Liver (tissue), 9 donors: ENCODE measurements around the gene CHAC2. TPM values are rescaled to one million over a fixed set of nuclear protein-coding genes. Genes with fewer than 3 reads are reported as not detected.

Experiments
- DNase-seq: peaks from one replicate; pipeline ENCODE4 v3.0.0-alpha.2; 2017; ENCODE audit warnings: low spot score
- H3K27ac ChIP-seq, 2 donors: one replicate each; pipeline ENCODE4 v1.7.0; 2013; ENCODE audit warnings: inconsistent platforms in 2 of 2, low read length in 2 of 2, control low read depth in 1 of 2, low read depth in 1 of 2, mild to moderate bottlenecking in 1 of 2
- H3K27me3 ChIP-seq, 4 donors: one replicate each; pipeline versions ENCODE4 v1.6.1 to v1.7.0; 2013; ENCODE audit warnings: low read length in 3 of 4, inconsistent platforms in 1 of 4, mild to moderate bottlenecking in 1 of 4, moderate library complexity in 1 of 4; ENCODE audit not compliant: control insufficient read depth in 4 of 4, insufficient read depth in 4 of 4
- H3K36me3 ChIP-seq, 4 donors: one replicate each; pipeline versions ENCODE4 v1.6.1 to v1.7.0; 2013; ENCODE audit warnings: low read length in 3 of 4, mild to moderate bottlenecking in 3 of 4, low read depth in 1 of 4, moderate library complexity in 1 of 4; ENCODE audit not compliant: control insufficient read depth in 4 of 4, insufficient read depth in 3 of 4
- H3K4me1 ChIP-seq, 4 donors: one replicate each; pipeline versions ENCODE4 v1.6.1 to v1.7.0; 2013; ENCODE audit warnings: low read length in 3 of 4, mild to moderate bottlenecking in 3 of 4, moderate library complexity in 1 of 4; ENCODE audit not compliant: control insufficient read depth in 4 of 4, insufficient read depth in 4 of 4
- H3K4me3 ChIP-seq, 3 donors: one replicate each; pipeline versions ENCODE4 v1.6.1 to v1.7.0; 2013; ENCODE audit warnings: low read length in 3 of 3, control low read depth in 1 of 3, low read depth in 1 of 3, mild to moderate bottlenecking in 1 of 3
- H3K9ac ChIP-seq, 2 donors: one replicate each; pipeline ENCODE4 v1.7.0; 2013; ENCODE audit warnings: low read length in 2 of 2, mild to moderate bottlenecking in 2 of 2, moderate library complexity in 2 of 2, control low read depth in 1 of 2, low read depth in 1 of 2
- H3K9me3 ChIP-seq, 4 donors: one replicate each; pipeline versions ENCODE4 v1.6.1 to v1.7.0; 2013; ENCODE audit warnings: low read length in 3 of 4; ENCODE audit not compliant: control insufficient read depth in 4 of 4
- ATF3 ChIP-seq: IDR thresholded peaks from 2 replicates; pipeline ENCODE4 v1.6.1; 2016; ENCODE audit warnings: antibody characterized with exemption
- CTCF ChIP-seq: fragments of 150-350 bp; IDR thresholded peaks from 2 replicates; pipeline ENCODE4 v1.5.1; 2017; ENCODE audit warnings: improper control_type of control experiment, low read depth, low read length; ENCODE audit not compliant: missing input control
- EGR1 ChIP-seq, 2 donors: IDR thresholded peaks; 2 replicates each; pipeline ENCODE4 v1.6.1; 2016 to 2018; ENCODE audit warnings: antibody characterized with exemption in 2 of 2, low read depth in 2 of 2
- FOXA1 ChIP-seq: IDR thresholded peaks from 2 replicates; pipeline ENCODE4 v1.6.1; 2016; ENCODE audit warnings: antibody characterized with exemption
- FOXA2 ChIP-seq: IDR thresholded peaks from 2 replicates; pipeline ENCODE4 v1.6.1; 2016; ENCODE audit warnings: antibody characterized with exemption
- GABPA ChIP-seq, 2 donors: IDR thresholded peaks in 1 of 2; conservative IDR thresholded peaks in 1 of 2; 2 replicates each; pipeline ENCODE4 v1.6.1; 2016; ENCODE audit warnings: antibody characterized with exemption in 2 of 2, mild to moderate bottlenecking in 1 of 2, moderate library complexity in 1 of 2
- HNF4A ChIP-seq, 2 donors: conservative IDR thresholded peaks; 2 replicates each; pipeline ENCODE4 v1.6.1; 2016; ENCODE audit warnings: antibody characterized with exemption in 2 of 2, mild to moderate bottlenecking in 2 of 2
- HNF4G ChIP-seq: IDR thresholded peaks from 2 replicates; pipeline ENCODE4 v1.6.1; 2016; ENCODE audit warnings: antibody characterized with exemption
- JUND ChIP-seq, 2 donors: IDR thresholded peaks; 2 replicates each; pipeline ENCODE4 v1.6.1; 2016; ENCODE audit warnings: antibody characterized with exemption in 2 of 2
- MAX ChIP-seq: IDR thresholded peaks from 2 replicates; pipeline ENCODE4 v1.6.1; 2016; ENCODE audit warnings: antibody characterized with exemption
- NR2F2 ChIP-seq: IDR thresholded peaks from 2 replicates; pipeline ENCODE4 v1.6.1; 2016; ENCODE audit warnings: antibody characterized with exemption
- RAD21 ChIP-seq, 2 donors: IDR thresholded peaks; 2 replicates each; pipeline ENCODE4 v1.6.1; 2016; ENCODE audit warnings: antibody characterized with exemption in 2 of 2, mild to moderate bottlenecking in 2 of 2
- RXRA ChIP-seq, 2 donors: IDR thresholded peaks; 2 replicates each; pipeline ENCODE4 v1.6.1; 2017 to 2018; ENCODE audit warnings: antibody characterized with exemption in 2 of 2, mild to moderate bottlenecking in 1 of 2
- SP1 ChIP-seq: IDR thresholded peaks from 2 replicates; pipeline ENCODE4 v1.6.1; 2018; ENCODE audit warnings: antibody characterized with exemption, mild to moderate bottlenecking
- TAF1 ChIP-seq: conservative IDR thresholded peaks from 2 replicates; pipeline ENCODE4 v1.6.1; 2016; ENCODE audit warnings: antibody characterized with exemption, mild to moderate bottlenecking
- YY1 ChIP-seq: IDR thresholded peaks from 2 replicates; pipeline ENCODE4 v1.6.1; 2016; ENCODE audit warnings: antibody characterized with exemption, mild to moderate bottlenecking
- WGBS: extraction: QIAGEN DNeasy Blood & Tissue Kit; methylation state at CpG from one replicate; pipeline ENCODE4 v1.1.7; 2013; 5-methylcytosine and 5-hydroxymethylcytosine counted together
- polyA plus RNA-seq, 2 donors: library from polyadenylated mRNA; stranded (reverse) in 1 of 2; unstranded in 1 of 2; fragments of 200-250 nt in 1 of 2; fragments of >200 nt in 1 of 2; fragmentation: Nextera tagmentation in 1 of 2; extraction: Ambion mirVana in 1 of 2; gene quantifications; one replicate each; pipeline versions ENCODE4 v1.2.1 to v1.2.3, GENCODE V29; 2013 to 2015
- total RNA-seq, 2 donors: library from RNA; depleted of rRNA; stranded (reverse); fragments of >200 nt; gene quantifications; one replicate each; pipeline ENCODE4 v1.2.3, GENCODE V29; 2014
- TF ChIP-seq, protein P1 (sequence below): IDR thresholded peaks from 2 replicates; pipeline ENCODE4 v1.6.1; 2016; ENCODE audit warnings: antibody characterized with exemption
- TF ChIP-seq, protein P2 (sequence below): IDR thresholded peaks from 2 replicates; pipeline ENCODE4 v1.6.1; 2016; ENCODE audit warnings: antibody characterized with exemption, mild to moderate bottlenecking
- donor health status: healthy.
- donor health status: healthy.
- donor health status: healthy.
- donor health status: healthy.
- donor health status: healthy.

CHAC2 gene
- total and polyA plus RNA-seq, 4 donors, result 2.6 to 7.0 (median 4.3) TPM

DNA sequence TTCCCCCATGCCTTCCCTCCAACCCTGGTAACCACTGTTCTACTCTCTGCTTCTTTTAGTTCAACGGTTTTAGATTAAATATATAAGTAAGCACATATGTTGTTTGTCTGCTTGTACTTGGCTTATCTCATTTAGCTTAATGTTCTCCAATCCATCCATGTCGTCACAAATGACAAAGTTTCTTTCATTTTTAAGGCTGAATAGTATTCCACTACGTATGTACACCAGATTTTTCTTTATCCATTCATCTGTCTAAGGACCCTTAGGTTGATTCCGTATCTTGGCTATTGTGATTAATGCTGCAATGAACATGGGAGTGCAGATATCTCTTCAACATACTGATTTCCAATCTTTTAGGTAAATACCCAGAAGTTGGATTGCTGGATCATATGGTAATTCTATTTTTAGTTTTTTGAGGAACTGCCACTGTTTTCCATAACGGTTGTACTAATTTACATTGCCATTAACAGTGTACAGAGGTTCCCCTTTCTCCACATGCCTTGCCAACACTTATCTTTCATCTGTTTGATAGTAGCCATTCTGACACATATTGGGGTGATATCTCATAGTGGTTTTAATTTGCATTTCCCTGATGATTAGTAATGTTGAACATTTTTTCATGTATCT is 11.0 kb downstream of the CHAC2 start (continued):
- TF ChIP-seq, protein P1, sequence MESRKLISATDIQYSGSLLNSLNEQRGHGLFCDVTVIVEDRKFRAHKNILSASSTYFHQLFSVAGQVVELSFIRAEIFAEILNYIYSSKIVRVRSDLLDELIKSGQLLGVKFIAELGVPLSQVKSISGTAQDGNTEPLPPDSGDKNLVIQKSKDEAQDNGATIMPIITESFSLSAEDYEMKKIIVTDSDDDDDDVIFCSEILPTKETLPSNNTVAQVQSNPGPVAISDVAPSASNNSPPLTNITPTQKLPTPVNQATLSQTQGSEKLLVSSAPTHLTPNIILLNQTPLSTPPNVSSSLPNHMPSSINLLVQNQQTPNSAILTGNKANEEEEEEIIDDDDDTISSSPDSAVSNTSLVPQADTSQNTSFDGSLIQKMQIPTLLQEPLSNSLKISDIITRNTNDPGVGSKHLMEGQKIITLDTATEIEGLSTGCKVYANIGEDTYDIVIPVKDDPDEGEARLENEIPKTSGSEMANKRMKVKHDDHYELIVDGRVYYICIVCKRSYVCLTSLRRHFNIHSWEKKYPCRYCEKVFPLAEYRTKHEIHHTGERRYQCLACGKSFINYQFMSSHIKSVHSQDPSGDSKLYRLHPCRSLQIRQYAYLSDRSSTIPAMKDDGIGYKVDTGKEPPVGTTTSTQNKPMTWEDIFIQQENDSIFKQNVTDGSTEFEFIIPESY, result no peak
- TF ChIP-seq CTCF (no peak), YY1 (no peak), TAF1 (no peak), SP1 (no peak), EGR1 (IDR thresholded peaks at IDR 0.05; ENCODE audit: low read depth in 2 of 2) (no peak)

DNA sequence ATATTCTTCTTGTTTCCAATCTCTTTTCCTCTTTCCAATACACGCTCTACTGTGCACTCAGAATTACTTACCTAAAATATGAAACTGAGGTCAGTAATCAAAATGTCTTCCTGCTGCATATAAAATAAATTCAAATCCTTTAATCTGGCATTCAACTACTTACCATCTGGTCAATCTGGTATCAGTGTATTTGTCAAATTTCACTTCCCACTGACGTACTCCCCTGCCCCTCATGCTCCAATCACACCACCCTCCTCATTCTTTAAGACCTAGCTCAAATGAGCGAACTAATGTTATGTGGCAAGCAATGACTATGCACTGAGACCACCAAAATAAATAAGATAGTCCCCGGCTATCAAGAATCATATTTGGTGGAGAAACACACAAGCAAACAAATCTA is 12.5 kb downstream of the CHAC2 start:
- Histone ChIP-seq H3K4me3 (no peak overlapping the region), H3K36me3 (no peaks in the 10 kb centered on the region), H3K27ac (no peak overlapping the region), H3K27me3 (no peaks in the 10 kb centered on the region), H3K9me3 (no peaks in the 10 kb centered on the region), H3K4me1 (peaks cover 3 to 7% (median 4%) of the 10 kb centered on the region in 4 donors), H3K9ac (no peak overlapping the region)
- TF ChIP-seq RXRA (IDR thresholded peaks at IDR 0.05), result no peak
- TF ChIP-seq SP1, result no peak
- TF ChIP-seq EGR1 (IDR thresholded peaks at IDR 0.05; ENCODE audit: low read depth in 2 of 2), result no peak
- TF ChIP-seq TAF1, result no peak
- no peak for TF ChIP-seq NR2F2
- no peak for TF ChIP-seq MAX
- TF ChIP-seq, protein P1, result no peak
- TF ChIP-seq HNF4A (conservative IDR thresholded peaks at IDR 0.05), result no peak
- no peak for TF ChIP-seq RAD21 (IDR thresholded peaks at IDR 0.05)
- TF ChIP-seq CTCF, result no peak
- TF ChIP-seq, protein P2, sequence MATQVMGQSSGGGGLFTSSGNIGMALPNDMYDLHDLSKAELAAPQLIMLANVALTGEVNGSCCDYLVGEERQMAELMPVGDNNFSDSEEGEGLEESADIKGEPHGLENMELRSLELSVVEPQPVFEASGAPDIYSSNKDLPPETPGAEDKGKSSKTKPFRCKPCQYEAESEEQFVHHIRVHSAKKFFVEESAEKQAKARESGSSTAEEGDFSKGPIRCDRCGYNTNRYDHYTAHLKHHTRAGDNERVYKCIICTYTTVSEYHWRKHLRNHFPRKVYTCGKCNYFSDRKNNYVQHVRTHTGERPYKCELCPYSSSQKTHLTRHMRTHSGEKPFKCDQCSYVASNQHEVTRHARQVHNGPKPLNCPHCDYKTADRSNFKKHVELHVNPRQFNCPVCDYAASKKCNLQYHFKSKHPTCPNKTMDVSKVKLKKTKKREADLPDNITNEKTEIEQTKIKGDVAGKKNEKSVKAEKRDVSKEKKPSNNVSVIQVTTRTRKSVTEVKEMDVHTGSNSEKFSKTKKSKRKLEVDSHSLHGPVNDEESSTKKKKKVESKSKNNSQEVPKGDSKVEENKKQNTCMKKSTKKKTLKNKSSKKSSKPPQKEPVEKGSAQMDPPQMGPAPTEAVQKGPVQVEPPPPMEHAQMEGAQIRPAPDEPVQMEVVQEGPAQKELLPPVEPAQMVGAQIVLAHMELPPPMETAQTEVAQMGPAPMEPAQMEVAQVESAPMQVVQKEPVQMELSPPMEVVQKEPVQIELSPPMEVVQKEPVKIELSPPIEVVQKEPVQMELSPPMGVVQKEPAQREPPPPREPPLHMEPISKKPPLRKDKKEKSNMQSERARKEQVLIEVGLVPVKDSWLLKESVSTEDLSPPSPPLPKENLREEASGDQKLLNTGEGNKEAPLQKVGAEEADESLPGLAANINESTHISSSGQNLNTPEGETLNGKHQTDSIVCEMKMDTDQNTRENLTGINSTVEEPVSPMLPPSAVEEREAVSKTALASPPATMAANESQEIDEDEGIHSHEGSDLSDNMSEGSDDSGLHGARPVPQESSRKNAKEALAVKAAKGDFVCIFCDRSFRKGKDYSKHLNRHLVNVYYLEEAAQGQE, result no peak
- TF ChIP-seq YY1, result no peak
- TF ChIP-seq HNF4G, result no peak
- no peak for TF ChIP-seq FOXA2
- TF ChIP-seq ATF3, result no peak
- TF ChIP-seq GABPA (IDR thresholded peaks at IDR 0.05 in 1 of 2, conservative IDR thresholded peaks at IDR 0.05 in 1 of 2), result no peak
- no peak for TF ChIP-seq FOXA1
- TF ChIP-seq JUND (IDR thresholded peaks at IDR 0.05), result no peak
- WGBS, result 96% methylated on average over 4 of the region's 4 CpGs
- DNase-seq, result no peak
